Stimulated activated naive CD8-positive, alpha-beta T cell treated with anti-CD3 and anti-CD28 coated beads, Interleukin-15, Interleukin-2, amounts not matched to agents 100 ng/mL and 50 ng/mL, for 24 hours (primary cell): Measurements from ENCODE around the gene CDKN2B.
A peak's percentile ranks its signal among the peaks of the same experiment; 100 is the strongest.
"Not testable (repeated sequence)": the region's sequence is repeated elsewhere in the genome, so short reads cannot be mapped to it uniquely, and the experiment has no call there.

Experiments
- H3K27ac Mint-ChIP-seq: one replicate; pipeline ENCODE4 v1.8.0; 2021; ENCODE audit warnings: mild to moderate bottlenecking, mixed read lengths
- H3K27me3 Mint-ChIP-seq: one replicate; pipeline ENCODE4 v1.8.0; 2021; ENCODE audit warnings: mixed read lengths
- H3K36me3 Mint-ChIP-seq: one replicate; pipeline ENCODE4 v1.8.0; 2021; ENCODE audit warnings: low read depth, mixed read lengths
- H3K4me1 Mint-ChIP-seq: one replicate; pipeline ENCODE4 v1.8.0; 2021; ENCODE audit warnings: low read depth, mixed read lengths
- H3K4me3 Mint-ChIP-seq: one replicate; pipeline ENCODE4 v1.8.0; 2021; ENCODE audit warnings: mild to moderate bottlenecking, mixed read lengths
- H3K9me3 Mint-ChIP-seq: one replicate; pipeline ENCODE4 v1.8.0; 2021; ENCODE audit warnings: mixed read lengths

The CDKN2B gene

DNA sequence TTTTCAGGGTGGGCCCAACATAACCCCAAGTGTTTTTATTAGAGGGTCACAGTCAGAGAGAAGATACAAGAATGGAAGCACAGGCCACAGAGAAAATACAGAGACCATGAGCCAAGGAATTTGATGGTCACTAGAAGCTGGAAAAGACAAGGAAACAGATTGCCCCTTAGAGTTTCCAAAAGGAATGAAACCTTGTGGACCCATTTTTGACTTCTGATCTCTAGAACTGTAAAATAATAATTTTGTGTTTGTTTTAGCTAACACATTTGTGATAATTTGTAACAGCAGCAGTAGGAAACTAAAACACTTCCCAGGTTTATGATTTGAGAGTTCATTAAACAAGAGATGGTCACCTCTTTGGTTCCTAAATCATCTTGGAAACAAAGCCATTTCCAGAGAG is 36.7 kb downstream of the CDKN2B start:
- H3K4me1 Mint-ChIP-seq: peaks cover 43% of the 10 kb centered on the region
- no peak overlapping the region for H3K27ac Mint-ChIP-seq
- no peak overlapping the region for H3K4me3 Mint-ChIP-seq
- peaks cover 9% of the 10 kb centered on the region for H3K9me3 Mint-ChIP-seq
- H3K27me3 Mint-ChIP-seq: peaks cover 98% of the 10 kb centered on the region
- H3K36me3 Mint-ChIP-seq: peaks cover 14% of the 10 kb centered on the region

DNA sequence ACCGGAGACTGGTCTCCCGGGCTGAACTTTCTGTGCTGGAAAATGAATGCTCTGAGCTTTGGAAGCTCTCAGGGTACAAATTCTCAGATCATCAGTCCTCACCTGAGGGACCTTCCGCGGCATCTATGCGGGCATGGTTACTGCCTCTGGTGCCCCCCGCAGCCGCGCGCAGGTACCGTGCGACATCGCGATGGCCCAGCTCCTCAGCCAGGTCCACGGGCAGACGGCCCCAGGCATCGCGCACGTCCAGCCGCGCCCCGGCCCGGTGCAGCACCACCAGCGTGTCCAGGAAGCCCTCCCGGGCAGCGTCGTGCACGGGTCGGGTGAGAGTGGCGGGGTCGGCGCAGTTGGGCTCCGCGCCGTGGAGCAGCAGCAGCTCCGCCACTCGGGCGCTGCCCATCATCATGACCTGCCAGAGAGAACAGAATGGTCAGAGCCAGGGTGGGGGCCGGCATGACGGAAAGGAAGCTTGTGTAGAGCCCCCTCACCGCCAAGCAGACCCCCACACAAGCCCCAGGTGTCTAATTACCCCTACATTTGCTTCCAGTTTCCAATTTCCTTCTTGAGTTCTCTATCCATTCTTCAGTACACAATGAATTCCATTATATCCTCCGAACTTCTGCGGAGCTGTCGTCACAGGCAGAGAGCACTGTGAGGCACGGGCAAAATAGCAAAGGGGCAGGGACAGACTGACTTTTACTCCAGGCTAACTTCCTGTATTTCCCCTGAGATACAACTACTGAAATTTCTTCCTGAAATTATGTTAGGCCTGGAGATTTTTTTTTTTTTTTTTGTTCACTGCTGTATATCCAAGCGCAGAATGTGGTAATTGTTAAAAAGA is 38.1 kb downstream of the CDKN2B start:
- Mint-ChIP-seq H3K27me3 (peaks cover 98% of the 10 kb centered on the region), H3K9me3 (peaks cover 13% of the 10 kb centered on the region), H3K4me3 (peak overlapping the region; percentile 10), H3K27ac (no peak overlapping the region), H3K36me3 (peaks cover 18% of the 10 kb centered on the region), H3K4me1 (peaks cover 44% of the 10 kb centered on the region)

DNA sequence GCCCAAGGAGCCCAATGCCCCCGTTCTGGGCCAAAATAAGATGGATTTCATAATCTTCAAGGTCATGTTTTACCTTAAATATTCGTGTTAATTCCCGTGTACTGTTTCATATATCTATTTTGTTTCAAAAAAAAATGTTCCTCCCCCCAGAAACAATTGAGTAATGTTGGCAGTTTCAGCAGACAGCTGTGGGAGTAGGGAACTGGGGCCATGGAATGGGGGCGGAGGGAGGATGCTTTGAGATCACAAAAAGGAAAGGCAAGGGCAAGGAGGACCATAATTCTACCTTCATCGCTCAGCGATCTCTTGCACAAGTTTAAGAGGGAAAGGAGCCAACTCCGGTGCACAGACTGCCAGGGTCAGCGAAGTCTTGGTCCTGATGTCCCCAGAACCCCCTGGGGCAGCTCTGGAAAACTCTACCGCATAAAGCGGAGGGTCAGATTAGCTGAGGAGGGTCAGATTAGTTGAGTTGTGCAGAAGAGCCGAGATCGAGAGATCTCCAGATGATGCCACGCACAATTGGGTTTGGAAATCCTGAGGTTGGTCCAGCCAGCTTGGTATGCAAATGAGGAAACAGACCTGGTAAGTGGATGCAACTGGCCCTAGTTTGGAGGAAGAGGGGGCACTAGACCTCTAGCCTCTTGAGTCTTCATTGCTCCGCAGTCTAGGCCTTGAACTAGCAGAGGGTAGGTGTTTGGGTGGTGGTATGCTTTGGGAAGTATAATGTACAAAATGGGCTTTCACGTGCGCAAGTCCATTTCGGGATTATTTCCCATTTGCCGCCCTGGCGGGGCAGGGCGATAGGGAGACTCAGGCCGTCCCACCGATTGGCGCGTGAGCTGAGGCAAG is 38.9 kb downstream of the CDKN2B start:
- Mint-ChIP-seq H3K4me3 (no peak overlapping the region), H3K27ac (no peak overlapping the region), H3K9me3 (peaks cover 13% of the 10 kb centered on the region), H3K27me3 (peaks cover 98% of the 10 kb centered on the region), H3K36me3 (peaks cover 18% of the 10 kb centered on the region), H3K4me1 (peaks cover 47% of the 10 kb centered on the region)

DNA sequence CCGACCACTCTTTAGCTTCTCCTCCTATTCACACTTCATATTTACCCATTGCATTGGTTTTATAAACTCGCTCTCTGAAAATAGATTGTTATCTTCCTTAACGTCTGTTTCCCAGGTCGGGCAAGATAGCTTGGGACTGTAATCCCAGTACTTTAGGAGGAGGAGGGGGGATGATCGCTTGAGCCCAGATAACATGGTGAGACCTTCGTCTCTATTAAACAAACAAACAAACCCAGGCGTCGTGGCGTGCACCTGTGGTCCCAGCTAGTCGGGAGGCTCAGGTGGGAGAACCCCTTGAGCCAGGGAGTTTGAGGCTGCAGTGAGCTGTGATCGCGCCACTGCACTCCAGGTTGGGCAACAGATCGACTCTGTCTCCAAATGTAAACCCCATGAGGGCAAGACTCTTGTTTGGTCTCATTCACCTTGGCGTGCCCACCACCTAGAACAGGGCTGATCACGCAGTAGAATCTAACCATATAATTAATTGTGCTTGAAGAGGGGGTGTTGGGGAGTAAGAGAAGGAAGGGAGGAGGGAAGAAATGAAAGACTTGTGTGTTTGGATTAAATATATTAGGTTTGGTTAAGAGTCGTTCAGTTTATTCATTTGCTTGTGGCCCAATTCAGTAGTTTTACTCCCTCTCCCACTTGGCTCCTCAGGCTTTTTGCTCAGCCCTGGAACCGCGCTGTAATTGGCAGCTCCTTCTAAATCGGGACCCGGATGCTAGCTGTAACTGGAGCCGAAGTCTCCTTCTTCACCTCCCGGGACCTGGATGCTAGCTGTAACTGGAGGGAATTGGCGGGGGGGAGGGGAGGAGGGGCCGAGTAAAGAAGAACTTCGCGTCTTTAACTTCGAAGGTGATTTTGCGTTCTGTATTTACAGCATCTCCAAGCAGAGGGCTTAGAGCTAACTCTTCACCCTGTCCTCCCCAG is 39.8 kb downstream of the CDKN2B start:
- Mint-ChIP-seq H3K9me3 (peaks cover 13% of the 10 kb centered on the region), H3K27ac (peak overlapping the region; percentile 27), H3K27me3 (peaks cover 98% of the 10 kb centered on the region), H3K36me3 (peaks cover 18% of the 10 kb centered on the region), H3K4me3 (peak overlapping the region; percentile 53), H3K4me1 (peaks cover 44% of the 10 kb centered on the region)

DNA sequence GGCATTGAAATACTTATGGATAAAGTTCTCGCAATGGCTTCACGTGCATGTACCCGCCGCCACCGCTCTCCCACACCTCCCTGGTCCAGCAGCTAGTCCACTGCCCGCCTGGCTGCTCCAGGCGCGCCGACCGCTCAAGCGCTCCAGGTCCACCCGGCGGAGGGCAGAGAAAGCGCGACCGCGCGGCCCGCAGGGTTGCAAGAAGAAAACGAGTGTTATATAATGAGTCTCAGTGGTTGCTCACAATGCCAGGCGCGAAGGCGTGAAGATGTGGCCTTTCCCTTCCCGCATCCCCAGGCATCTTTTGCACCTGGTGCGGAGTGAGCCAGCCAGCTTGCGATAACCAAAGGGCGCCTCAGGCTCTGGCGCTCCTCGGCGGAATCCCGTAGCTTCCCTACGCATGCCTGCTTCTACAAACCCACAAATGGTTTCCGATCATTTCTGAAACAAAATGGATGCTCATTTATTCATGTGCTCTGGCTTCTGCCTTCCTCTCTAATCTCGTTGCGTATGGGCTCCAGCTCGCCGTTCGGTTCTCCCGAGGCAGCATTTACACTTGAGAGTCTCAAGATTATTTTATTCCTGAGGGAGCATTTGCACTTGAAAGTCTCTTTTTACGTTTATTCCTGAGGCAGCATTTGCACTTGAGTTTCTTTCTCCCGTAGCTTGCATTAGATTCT is 40.6 kb downstream of the CDKN2B start:
- Mint-ChIP-seq H3K9me3 (peaks cover 13% of the 10 kb centered on the region), H3K4me3 (peak overlapping the region; percentile 53), H3K27ac (peak overlapping the region; percentile 27), H3K4me1 (peaks cover 41% of the 10 kb centered on the region), H3K36me3 (peaks cover 23% of the 10 kb centered on the region), H3K27me3 (peaks cover 98% of the 10 kb centered on the region)

DNA sequence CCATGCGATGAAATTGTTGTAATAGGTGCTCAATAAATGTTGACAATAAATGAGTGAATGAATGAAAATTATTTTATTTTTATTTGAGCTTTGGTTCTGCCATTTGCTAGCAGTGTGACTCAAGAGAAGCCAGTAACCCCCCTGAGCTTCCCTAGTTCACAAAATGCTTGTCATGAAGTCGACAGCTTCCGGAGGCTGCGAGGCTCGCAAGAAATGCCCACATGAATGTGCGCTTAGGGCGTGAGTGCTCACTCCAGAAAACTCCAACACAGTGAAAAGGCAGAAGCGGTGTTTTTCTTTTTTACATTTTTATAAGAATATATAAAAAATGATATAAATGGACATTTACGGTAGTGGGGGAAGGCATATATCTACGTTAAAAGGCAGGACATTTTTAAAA is 41.4 kb downstream of the CDKN2B start:
- peaks cover 41% of the 10 kb centered on the region for H3K4me1 Mint-ChIP-seq
- H3K4me3 Mint-ChIP-seq: no peak overlapping the region
- peaks cover 29% of the 10 kb centered on the region for H3K36me3 Mint-ChIP-seq
- H3K27ac Mint-ChIP-seq: peak overlapping the region; percentile 5
- H3K9me3 Mint-ChIP-seq: peaks cover 13% of the 10 kb centered on the region
- peaks cover 98% of the 10 kb centered on the region for H3K27me3 Mint-ChIP-seq

DNA sequence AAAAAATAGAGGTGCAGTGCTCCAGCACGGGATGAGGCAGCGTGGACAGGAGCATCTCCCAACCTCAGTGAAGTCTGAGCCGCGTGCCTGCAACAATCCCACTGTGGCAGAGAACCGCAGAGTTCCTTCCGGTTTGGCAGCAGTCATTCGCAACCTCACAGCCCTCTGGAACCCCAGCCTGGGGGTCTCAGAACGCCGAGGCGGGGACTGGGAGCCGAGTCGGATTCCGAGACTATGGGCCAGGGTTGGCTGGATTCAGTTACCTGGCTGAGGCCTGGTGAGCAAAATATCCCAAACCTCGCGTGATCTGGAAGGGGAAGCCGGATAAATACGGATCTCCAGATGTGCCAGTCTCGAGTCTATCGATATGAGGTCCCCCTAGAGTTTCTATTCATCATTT is 41.9 kb downstream of the CDKN2B start:
- H3K4me3 Mint-ChIP-seq: no peak overlapping the region
- peaks cover 29% of the 10 kb centered on the region for H3K36me3 Mint-ChIP-seq
- peaks cover 13% of the 10 kb centered on the region for H3K9me3 Mint-ChIP-seq
- peaks cover 41% of the 10 kb centered on the region for H3K4me1 Mint-ChIP-seq
- H3K27me3 Mint-ChIP-seq: peaks cover 98% of the 10 kb centered on the region
- peak overlapping the region; percentile 5 for H3K27ac Mint-ChIP-seq

DNA sequence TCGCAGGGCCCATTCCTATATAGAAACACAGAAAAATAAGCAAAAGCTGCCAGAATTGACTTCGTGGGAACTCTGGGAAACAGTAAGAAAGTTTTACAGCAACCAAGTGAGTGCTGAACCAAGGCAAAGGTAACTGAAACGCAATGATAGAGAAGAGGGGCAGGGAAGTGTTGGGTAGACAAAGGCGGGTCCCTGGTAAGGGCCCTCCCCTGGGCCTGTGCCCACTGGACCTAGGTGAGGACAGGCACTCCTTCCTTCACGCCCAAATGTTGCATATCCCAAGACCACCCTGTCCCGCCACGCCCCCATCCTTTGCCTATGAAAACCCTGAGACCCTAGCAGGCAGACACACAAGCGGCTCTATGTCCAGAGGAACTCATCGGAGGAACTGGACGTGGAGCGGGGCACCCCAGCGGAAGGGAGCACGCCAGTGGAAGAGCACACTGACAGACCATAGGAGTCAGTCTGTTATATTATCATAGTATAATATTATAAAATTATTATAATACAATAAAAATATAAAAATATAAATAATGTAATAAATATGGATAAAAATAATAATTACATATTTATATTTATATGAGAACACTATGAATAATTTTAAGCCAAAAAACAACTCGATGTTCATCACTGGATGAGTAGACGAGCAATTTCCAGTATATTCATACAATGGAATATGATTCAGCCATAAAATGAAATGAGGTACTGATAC is 42.8 kb downstream of the CDKN2B start:
- H3K27me3 Mint-ChIP-seq: peaks cover 98% of the 10 kb centered on the region
- peaks cover 13% of the 10 kb centered on the region for H3K9me3 Mint-ChIP-seq
- H3K4me1 Mint-ChIP-seq: peaks cover 39% of the 10 kb centered on the region
- H3K36me3 Mint-ChIP-seq: peaks cover 28% of the 10 kb centered on the region
- no peak overlapping the region for H3K4me3 Mint-ChIP-seq
- H3K27ac Mint-ChIP-seq: no peak overlapping the region

DNA sequence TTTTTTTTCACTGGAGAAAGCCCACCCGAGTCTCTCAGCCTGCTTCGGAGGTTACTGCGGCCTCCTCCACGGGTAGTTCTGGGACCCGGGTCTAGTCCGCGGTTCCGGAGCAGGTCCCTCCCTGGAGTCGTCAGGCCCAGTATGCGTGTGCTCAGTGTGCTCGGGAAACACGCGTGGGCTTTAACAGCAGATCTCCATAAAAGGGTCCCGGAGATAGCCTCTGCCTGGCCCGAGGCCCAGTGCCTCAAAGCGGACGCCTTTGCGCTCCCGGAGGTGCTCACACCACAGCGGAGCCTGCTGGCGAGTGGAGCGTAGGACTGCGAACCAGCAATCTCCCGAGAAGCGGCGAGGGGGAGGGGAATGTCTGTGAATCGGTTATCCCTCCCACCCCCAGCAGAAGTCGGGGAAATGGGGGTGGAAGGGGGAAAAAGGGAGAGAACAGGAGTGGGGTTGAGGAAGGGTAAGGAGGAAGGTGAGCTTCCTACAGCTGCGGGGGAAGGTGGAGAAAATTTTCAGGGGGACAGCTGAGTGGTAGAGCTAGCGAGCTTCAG is 43.6 kb downstream of the CDKN2B start:
- Mint-ChIP-seq H3K4me1 (peaks cover 35% of the 10 kb centered on the region), H3K27ac (no peak overlapping the region), H3K27me3 (peaks cover 96% of the 10 kb centered on the region), H3K4me3 (peak overlapping the region; percentile 45), H3K36me3 (peaks cover 25% of the 10 kb centered on the region), H3K9me3 (peaks cover 13% of the 10 kb centered on the region)

DNA sequence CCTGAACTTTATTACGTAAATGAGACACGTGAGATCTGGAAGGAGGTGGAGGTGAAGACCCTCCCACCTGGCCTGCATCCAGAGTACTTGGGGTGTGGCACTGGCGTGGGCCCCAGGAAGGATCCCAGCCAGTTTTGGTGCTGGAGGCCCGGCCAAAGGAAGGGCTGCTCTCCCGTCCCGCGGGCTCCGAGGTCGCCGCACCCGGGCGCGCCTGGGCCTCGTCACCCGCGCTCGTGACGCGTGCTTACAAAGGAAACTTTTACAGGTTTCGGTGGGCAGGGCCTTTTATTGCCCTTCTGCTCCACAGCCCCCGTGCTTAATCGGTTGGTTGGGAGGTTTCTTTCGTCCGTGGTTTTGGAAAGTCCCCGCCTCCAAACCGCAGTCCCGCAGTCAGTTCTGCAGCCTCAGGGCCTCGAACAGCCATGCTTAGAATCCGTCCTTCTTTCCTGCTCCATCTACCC is 44.1 kb downstream of the CDKN2B start:
- peaks cover 30% of the 10 kb centered on the region for H3K4me1 Mint-ChIP-seq
- peaks cover 25% of the 10 kb centered on the region for H3K36me3 Mint-ChIP-seq
- H3K27ac Mint-ChIP-seq: no peak overlapping the region
- H3K9me3 Mint-ChIP-seq: peaks cover 13% of the 10 kb centered on the region
- peaks cover 96% of the 10 kb centered on the region for H3K27me3 Mint-ChIP-seq
- peak overlapping the region; percentile 45 for H3K4me3 Mint-ChIP-seq

DNA sequence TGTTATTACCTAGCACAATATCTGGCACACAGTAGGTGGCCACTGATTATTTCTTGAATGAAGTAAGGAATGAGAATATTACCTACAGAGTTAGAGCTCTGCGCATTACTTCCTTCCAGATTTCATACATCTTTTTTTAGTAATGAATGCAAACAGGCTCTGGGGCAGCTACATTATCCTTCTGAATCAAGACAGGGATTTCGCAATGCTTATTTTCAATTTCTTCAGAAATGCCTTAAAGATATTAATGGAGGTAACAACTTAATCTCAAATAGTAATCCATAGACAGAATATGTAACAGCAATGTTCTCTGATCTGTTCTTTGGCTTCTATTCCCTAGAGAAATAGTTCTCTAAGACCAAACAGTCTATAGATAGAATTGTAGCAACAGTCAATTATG is 47.5 kb downstream of the CDKN2B start:
- Mint-ChIP-seq H3K4me3 (no peak overlapping the region), H3K36me3 (peaks cover 11% of the 10 kb centered on the region), H3K4me1 (peaks cover 15% of the 10 kb centered on the region), H3K9me3 (peaks cover under 1% of the 10 kb centered on the region), H3K27me3 (peaks cover 65% of the 10 kb centered on the region), H3K27ac (no peak overlapping the region)

DNA sequence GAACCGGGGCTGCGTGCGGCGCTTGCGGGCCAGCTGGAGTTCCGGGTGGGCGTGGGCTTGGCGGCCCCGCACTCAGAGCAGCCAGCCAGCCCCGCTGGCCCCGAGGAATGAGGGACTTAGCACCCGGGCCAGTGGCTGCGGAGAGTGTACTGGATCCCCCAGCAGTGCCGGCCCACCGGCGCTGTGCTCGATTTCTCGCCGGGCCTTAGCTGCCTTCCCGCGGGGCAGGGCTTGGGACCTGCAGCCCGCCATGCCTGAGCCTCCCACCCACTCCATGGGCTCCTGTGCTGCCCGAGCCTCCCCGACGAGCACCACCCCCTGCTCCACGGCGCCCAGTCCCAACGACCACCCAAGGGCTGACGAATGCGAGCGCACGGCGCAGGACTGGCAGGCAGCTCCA is 49.8 kb downstream of the CDKN2B start:
- H3K27ac Mint-ChIP-seq, H3K9me3 Mint-ChIP-seq, H3K4me3 Mint-ChIP-seq, H3K4me1 Mint-ChIP-seq: not testable (repeated sequence)
- peaks cover 42% of the 10 kb centered on the region for H3K27me3 Mint-ChIP-seq
- peaks cover 10% of the 10 kb centered on the region for H3K36me3 Mint-ChIP-seq

DNA sequence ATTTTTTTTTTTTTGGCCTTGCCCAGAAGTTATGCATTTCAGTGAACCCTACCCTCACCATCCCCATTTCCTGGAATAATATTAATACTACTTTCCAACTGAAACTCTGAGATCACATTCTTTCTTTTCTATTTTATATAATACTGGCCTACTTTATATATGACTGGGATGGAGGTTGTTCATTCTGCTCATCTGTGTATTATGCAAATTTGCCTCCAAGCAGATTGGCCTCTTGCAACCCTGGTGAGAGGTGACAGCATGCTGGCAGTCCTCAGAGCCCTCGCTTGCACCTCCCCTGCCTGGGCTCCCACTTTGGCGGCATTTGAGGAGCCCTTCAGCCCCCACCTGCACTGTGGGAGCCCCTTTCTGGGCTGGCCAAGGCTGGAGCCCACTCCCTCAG is 50.3 kb downstream of the CDKN2B start:
- no peaks in the 10 kb centered on the region for H3K4me1 Mint-ChIP-seq
- peaks cover 9% of the 10 kb centered on the region for H3K36me3 Mint-ChIP-seq
- no peaks in the 10 kb centered on the region for H3K9me3 Mint-ChIP-seq
- H3K27ac Mint-ChIP-seq: no peak overlapping the region
- H3K4me3 Mint-ChIP-seq: no peak overlapping the region
- peaks cover 40% of the 10 kb centered on the region for H3K27me3 Mint-ChIP-seq
